Tibial nerve (tissue), 4 donors: Measurements from ENCODE around the gene PTPRM. TPM values are rescaled to one million over a fixed set of nuclear protein-coding genes. Genes with fewer than 3 reads are reported as not detected.

Source experiments
- DNase-seq, 2 donors: peaks; one replicate each; pipeline ENCODE4 v3.0.0-alpha.2; 2019; ENCODE audit warnings: low spot score in 2 of 2
- H3K27ac ChIP-seq, 4 donors: fragments of 200-600 bp; sonication (generic) in 3 of 4; one replicate each; pipeline ENCODE4 v1.5.1; 2017 to 2019; ENCODE audit warnings: mild to moderate bottlenecking in 1 of 4
- H3K27me3 ChIP-seq, 2 donors: fragments of 200-600 bp; sonication (generic) in 1 of 2; one replicate each; pipeline versions ENCODE4 v1.5.1 to v1.6.0; 2017 to 2019
- H3K36me3 ChIP-seq, 3 donors: fragments of 200-600 bp; sonication (generic); one replicate each; pipeline ENCODE4 v1.5.1; 2018 to 2019
- H3K4me1 ChIP-seq, 4 donors: fragments of 200-600 bp; sonication (generic) in 3 of 4; one replicate each; pipeline ENCODE4 v1.5.1; 2017 to 2019
- H3K4me3 ChIP-seq, 4 donors: fragments of 200-600 bp; sonication (generic) in 3 of 4; one replicate each; pipeline ENCODE4 v1.5.1; 2017 to 2019; ENCODE audit warnings: mild to moderate bottlenecking in 1 of 4, moderate library complexity in 1 of 4
- H3K9me3 ChIP-seq, 4 donors: fragments of 200-600 bp; sonication (generic) in 3 of 4; one replicate each; pipeline ENCODE4 v1.5.1; 2017 to 2019
- EP300 ChIP-seq, 2 donors: sonication (generic); formaldehyde crosslinking; IDR thresholded peaks; one replicate each; pipeline ENCODE4 v1.6.1; 2017; ENCODE audit warnings: antibody characterized with exemption in 2 of 2, mild to moderate bottlenecking in 1 of 2
- POLR2A ChIP-seq, 2 donors: fragments of 450-650 bp; IDR thresholded peaks; one replicate each; pipeline ENCODE4 v1.6.1; 2017; ENCODE audit warnings: antibody characterized with exemption in 2 of 2, mild to moderate bottlenecking in 2 of 2, moderate library complexity in 2 of 2
- WGBS, 2 donors: methylation state at CpG; one replicate each; pipeline ENCODE4 v1.1.5; 2018; 5-methylcytosine and 5-hydroxymethylcytosine counted together
- total RNA-seq, 4 donors: library from RNA; depleted of rRNA; stranded (reverse); fragments of >200 nt; gene quantifications; one replicate each; pipeline ENCODE4 v1.1.0, GENCODE V29; 2016
- TF ChIP-seq, protein P1 (sequence below), 5 experiments: fragments of 200-600 bp in 3 of 5; fragments of 450-650 bp in 2 of 5; sonication (generic) in 3 of 5; IDR thresholded peaks; one replicate each; pipeline ENCODE4 v1.5.1; 2016 to 2019; ENCODE audit warnings: antibody characterized with exemption in 5 of 5, mild to moderate bottlenecking in 3 of 5, moderate library complexity in 2 of 5

Gene PTPRM
- total RNA-seq, 4 donors from 2014 or later = 62.2 to 92.4 (median 80.7) TPM

DNA sequence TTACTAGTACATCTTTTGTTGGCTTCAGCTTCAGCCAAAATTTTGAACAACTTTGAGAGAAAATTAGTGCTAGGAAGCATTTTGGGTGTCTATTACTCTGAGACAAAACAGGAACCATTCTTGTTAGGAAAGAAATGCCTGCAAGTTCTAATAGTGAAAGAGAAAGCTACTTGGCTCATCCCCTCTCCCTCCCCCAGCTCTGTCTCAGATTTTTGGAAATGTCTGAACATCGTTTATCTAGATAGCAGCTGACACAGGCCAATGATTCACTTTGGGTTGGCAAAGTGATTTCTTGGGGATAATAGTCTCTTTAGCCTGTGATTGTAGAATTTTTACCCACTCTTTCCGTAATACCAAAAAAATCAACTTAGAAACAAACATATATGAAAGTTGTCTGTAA lies 42.3 kb upstream of the PTPRM start:
- Histone ChIP-seq H3K27me3 (no peaks in the 10 kb centered on the region), H3K4me3 (no peak overlapping the region), H3K27ac (no peak overlapping the region), H3K36me3 (no peaks in the 10 kb centered on the region), H3K9me3 (no peaks in the 10 kb centered on the region), H3K4me1 (no peaks in the 10 kb centered on the region)
- WGBS, 2 donors = 51 to 62% methylated on average over 2 of the region's 2 CpGs
- no peak for DNase-seq
- no peak for TF ChIP-seq EP300 (IDR thresholded peaks at IDR 0.05)
- TF ChIP-seq, protein P1, sequence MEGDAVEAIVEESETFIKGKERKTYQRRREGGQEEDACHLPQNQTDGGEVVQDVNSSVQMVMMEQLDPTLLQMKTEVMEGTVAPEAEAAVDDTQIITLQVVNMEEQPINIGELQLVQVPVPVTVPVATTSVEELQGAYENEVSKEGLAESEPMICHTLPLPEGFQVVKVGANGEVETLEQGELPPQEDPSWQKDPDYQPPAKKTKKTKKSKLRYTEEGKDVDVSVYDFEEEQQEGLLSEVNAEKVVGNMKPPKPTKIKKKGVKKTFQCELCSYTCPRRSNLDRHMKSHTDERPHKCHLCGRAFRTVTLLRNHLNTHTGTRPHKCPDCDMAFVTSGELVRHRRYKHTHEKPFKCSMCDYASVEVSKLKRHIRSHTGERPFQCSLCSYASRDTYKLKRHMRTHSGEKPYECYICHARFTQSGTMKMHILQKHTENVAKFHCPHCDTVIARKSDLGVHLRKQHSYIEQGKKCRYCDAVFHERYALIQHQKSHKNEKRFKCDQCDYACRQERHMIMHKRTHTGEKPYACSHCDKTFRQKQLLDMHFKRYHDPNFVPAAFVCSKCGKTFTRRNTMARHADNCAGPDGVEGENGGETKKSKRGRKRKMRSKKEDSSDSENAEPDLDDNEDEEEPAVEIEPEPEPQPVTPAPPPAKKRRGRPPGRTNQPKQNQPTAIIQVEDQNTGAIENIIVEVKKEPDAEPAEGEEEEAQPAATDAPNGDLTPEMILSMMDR (IDR thresholded peaks at IDR 0.05) = no peak
- no peak for TF ChIP-seq POLR2A (IDR thresholded peaks at IDR 0.05)

DNA sequence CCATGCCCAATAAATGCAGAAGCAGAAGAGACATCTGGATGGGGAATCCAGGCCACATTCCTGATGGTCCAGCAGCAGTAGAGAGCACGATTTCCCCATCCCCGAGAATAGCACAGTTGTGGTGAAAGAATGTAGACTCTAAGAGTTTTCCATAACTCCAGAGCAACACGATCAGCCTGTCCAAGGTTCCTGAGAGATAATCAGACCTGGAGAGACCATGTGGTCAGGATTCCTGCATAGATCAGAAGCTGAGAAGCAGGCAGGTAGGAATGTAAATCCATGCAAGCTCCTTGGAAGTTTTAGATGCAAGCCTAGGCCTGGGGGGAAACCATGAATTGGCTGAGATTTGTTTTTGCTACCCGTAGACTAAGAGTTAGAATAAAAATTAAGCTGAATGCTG lies 34.2 kb upstream of the PTPRM start:
- H3K27ac ChIP-seq = no peak overlapping the region
- H3K36me3 ChIP-seq = no peaks in the 10 kb centered on the region
- H3K4me1 ChIP-seq = no peaks in the 10 kb centered on the region
- H3K9me3 ChIP-seq = peaks cover 0 to 8% (median 0%) of the 10 kb centered on the region in 4 donors
- 80 to 85% methylated on average over 4 of the region's 4 CpGs for WGBS, 2 donors
- DNase-seq = no peak
- no peaks in the 10 kb centered on the region for H3K27me3 ChIP-seq
- no peak overlapping the region for H3K4me3 ChIP-seq
- TF ChIP-seq, protein P1 (IDR thresholded peaks at IDR 0.05) = no peak
- TF ChIP-seq EP300 (IDR thresholded peaks at IDR 0.05) = no peak
- no peak for TF ChIP-seq POLR2A (IDR thresholded peaks at IDR 0.05)

DNA sequence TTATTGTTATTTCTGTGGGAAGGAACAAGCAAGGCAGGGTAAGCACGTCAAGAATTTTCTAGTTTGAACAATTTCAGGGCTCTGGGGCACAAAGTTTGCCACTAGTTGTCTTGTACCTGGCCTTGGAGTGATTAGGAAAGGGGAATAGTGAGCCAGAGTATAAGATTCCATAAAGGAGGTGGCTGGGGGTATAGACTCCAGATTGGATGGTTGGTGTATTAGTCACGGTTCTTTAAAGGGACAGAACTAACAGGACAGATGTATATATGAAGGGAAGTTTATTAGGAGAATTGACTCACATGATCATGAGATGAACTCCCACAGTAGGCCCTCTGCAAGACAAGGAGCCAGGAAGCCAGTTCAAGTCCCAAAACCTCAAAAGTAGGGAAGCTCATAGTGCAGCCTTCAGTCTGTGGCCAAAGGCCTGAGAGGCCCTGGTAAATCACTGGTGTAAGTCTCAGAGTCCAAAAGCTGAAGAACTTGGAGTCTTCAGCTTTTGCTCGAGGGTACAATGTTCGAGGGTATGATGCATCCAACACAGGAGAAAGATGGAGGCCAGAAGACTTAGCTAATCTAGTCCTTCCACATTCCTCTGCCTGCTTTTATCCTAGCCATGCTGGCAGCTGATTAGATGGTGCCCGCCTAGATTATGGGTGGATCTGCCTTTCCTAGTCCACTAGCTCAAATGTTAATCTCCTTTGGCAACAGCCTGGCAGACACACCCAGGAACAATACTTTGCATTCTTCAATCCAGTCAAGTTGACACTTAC lies 31.5 kb upstream of the PTPRM start:
- Histone ChIP-seq H3K4me3 (no peak overlapping the region), H3K4me1 (no peaks in the 10 kb centered on the region), H3K27ac (no peak overlapping the region), H3K27me3 (no peaks in the 10 kb centered on the region), H3K9me3 (peaks cover 0 to 8% (median 0%) of the 10 kb centered on the region in 4 donors), H3K36me3 (no peaks in the 10 kb centered on the region)
- no peak for DNase-seq
- WGBS, 2 donors = 91 to 96% methylated on average over 5 of the region's 5 CpGs
- TF ChIP-seq EP300 (IDR thresholded peaks at IDR 0.05) = no peak
- TF ChIP-seq, protein P1 (IDR thresholded peaks at IDR 0.05) = no peak
- TF ChIP-seq POLR2A (IDR thresholded peaks at IDR 0.05) = no peak

DNA sequence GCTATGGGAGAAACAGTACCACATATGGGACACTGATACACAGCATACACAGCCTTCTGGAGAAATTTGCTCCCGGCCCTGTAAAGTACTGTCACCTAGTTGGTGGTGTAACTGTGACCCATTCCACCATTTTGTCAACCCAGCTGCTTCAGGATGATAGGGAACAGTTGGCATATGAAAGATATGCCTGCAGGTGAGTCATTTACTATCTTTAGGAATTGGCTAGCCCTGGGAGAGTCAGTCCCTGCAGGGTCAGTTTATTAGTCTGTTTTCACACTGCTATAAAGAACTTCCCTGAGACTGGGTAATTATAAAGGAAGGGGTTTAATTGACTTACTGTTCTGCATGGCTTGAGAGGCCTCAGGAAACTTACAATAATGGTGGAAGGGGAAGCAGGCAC lies 30.0 kb upstream of the PTPRM start:
- TF ChIP-seq, protein P1 (IDR thresholded peaks at IDR 0.05) = no peak
- TF ChIP-seq EP300 (IDR thresholded peaks at IDR 0.05) (no peak), POLR2A (IDR thresholded peaks at IDR 0.05) (no peak)
- H3K4me3 ChIP-seq = no peak overlapping the region
- H3K36me3 ChIP-seq = no peaks in the 10 kb centered on the region
- no peaks in the 10 kb centered on the region for H3K9me3 ChIP-seq
- DNase-seq = no peak
- H3K27me3 ChIP-seq = no peaks in the 10 kb centered on the region
- H3K4me1 ChIP-seq = no peaks in the 10 kb centered on the region
- H3K27ac ChIP-seq = no peak overlapping the region
- WGBS, 2 donors = 67 to 100% methylated on average over 1 of the region's 1 CpG

DNA sequence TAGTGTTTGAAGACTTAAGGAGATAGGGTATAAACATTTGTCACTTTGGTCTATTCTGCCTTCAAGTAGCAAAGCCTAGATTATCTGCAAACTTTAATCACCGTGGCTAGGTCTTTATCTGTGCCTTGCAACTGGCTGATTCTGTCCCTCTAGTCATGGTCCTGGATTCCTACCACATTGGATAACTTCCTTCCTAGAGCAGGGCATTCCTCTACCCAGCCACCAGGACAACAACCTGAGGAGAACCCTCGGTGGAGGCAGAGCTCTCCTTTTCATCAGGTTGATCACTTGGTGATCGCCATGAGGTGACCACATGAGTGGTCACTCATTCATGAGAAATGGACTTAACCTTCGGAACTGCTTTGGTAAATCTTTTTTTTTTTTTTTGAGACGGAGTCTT lies 25.3 kb upstream of the PTPRM start:
- Histone ChIP-seq H3K36me3 (no peaks in the 10 kb centered on the region), H3K9me3 (no peaks in the 10 kb centered on the region), H3K4me3 (no peak overlapping the region), H3K27ac (no peak overlapping the region), H3K4me1 (no peaks in the 10 kb centered on the region), H3K27me3 (no peaks in the 10 kb centered on the region)
- 88 to 93% methylated on average over 5 of the region's 5 CpGs for WGBS, 2 donors
- TF ChIP-seq, protein P1 (IDR thresholded peaks at IDR 0.05) = no peak
- TF ChIP-seq POLR2A (IDR thresholded peaks at IDR 0.05) = no peak
- no peak for TF ChIP-seq EP300 (IDR thresholded peaks at IDR 0.05)
- no peak for DNase-seq
